ENCODE results near the gene EXT2.

DNA sequence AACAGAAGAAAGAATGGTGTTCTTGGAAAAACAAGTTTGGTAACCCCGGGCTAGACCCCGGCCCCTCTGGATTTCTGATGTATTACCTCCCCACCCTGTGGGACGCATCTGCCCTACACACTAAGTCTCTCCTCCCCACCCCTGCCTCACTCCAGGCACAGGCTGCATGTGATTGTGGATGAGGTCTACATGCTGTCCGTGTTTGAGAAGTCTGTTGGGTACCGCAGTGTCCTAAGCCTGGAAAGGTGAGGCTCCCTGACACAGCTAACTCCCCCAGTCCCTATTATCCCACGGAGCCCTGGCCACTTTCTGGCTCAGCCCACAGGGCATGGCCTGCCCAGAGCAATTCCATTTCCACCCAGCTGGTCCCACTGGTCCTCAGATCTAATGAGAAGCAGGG, 16.1 kb upstream of the EXT2 start:
- TF ChIP-seq, protein P1, sequence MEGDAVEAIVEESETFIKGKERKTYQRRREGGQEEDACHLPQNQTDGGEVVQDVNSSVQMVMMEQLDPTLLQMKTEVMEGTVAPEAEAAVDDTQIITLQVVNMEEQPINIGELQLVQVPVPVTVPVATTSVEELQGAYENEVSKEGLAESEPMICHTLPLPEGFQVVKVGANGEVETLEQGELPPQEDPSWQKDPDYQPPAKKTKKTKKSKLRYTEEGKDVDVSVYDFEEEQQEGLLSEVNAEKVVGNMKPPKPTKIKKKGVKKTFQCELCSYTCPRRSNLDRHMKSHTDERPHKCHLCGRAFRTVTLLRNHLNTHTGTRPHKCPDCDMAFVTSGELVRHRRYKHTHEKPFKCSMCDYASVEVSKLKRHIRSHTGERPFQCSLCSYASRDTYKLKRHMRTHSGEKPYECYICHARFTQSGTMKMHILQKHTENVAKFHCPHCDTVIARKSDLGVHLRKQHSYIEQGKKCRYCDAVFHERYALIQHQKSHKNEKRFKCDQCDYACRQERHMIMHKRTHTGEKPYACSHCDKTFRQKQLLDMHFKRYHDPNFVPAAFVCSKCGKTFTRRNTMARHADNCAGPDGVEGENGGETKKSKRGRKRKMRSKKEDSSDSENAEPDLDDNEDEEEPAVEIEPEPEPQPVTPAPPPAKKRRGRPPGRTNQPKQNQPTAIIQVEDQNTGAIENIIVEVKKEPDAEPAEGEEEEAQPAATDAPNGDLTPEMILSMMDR (IDR thresholded peaks at IDR 0.05 in 2 of 3, conservative IDR thresholded peaks at IDR 0.05 in 1 of 3; ENCODE audit: borderline replicate concordance in 1 of 3, insufficient read depth in 1 of 3, low read depth in 2 of 3, low read length in 2 of 3) = no peak
- TF ChIP-seq SIN3A (IDR thresholded peaks at IDR 0.05; ENCODE audit: low read depth) (no peak), ZNF274 (IDR thresholded peaks at IDR 0.05; ENCODE audit: low read depth, low read length) (no peak)
